K562 (cell line): ENCODE data around the gene LIG3. TPM values are rescaled to one million over a fixed set of nuclear protein-coding genes. Genes with fewer than 3 reads are reported as not detected.

ENCODE experiments used
- CHCHD3 ChIP-seq: fragments of 250-450 bp; sonication (Bioruptor Pico); IDR thresholded peaks from 2 replicates; pipeline ENCODE4 v2.1.2; 2022; ENCODE audit warnings: mild to moderate bottlenecking
- EP400 ChIP-seq: fragments of 450-650 bp; IDR thresholded peaks from 2 replicates; pipeline ENCODE4 v1.6.1; 2017; ENCODE audit warnings: antibody characterized with exemption, mild to moderate bottlenecking, moderate library complexity
- HLTF ChIP-seq: fragments of 450-650 bp; IDR thresholded peaks from 2 replicates; pipeline ENCODE4 v1.6.1; 2016
- IFI16 ChIP-seq: fragments of 250-450 bp; sonication (Bioruptor Pico); IDR thresholded peaks from 2 replicates; pipeline ENCODE4 v2.1.2; 2022; ENCODE audit warnings: mild to moderate bottlenecking, inconsistent platforms
- MAFG ChIP-seq: fragments of 450-650 bp; conservative IDR thresholded peaks from 2 replicates; pipeline ENCODE4 v1.6.1; 2016; ENCODE audit warnings: missing genetic modification characterization, missing compliant biosample characterization
- NR0B1 ChIP-seq: fragments of 450-650 bp; IDR thresholded peaks from one replicate; pipeline ENCODE4 v1.6.1; 2018; ENCODE audit warnings: mild to moderate bottlenecking, moderate library complexity; ENCODE audit not compliant: partially characterized antibody
- NR3C1 ChIP-seq: sonication (generic); formaldehyde crosslinking; IDR thresholded peaks from 2 replicates; pipeline ENCODE4 v1.8.1; 2022; ENCODE audit warnings: missing genetic modification reagents
- SIN3B ChIP-seq: fragments of 450-650 bp; IDR thresholded peaks from 2 replicates; pipeline ENCODE4 v1.6.1; 2017; ENCODE audit warnings: low read depth, mild to moderate bottlenecking, moderate library complexity
- SOX6 ChIP-seq: fragments of 450-650 bp; IDR thresholded peaks from 2 replicates; pipeline ENCODE4 v1.6.1; 2014; ENCODE audit warnings: mild to moderate bottlenecking
- TBL1XR1 ChIP-seq, 2 experiments: IDR thresholded peaks; 2 replicates each; pipeline ENCODE4 v1.6.1; 2012; ENCODE audit warnings: improper control_type of control experiment in 2 of 2, low read length in 2 of 2, mild to moderate bottlenecking in 1 of 2
- ZNF445 ChIP-seq: fragments of 250-450 bp; sonication (Bioruptor Pico); IDR thresholded peaks from 2 replicates; pipeline ENCODE4 v1.4.0; 2020; ENCODE audit warnings: low read depth, mild to moderate bottlenecking, moderate library complexity
- ZNF609 ChIP-seq: sonication (generic); formaldehyde crosslinking; IDR thresholded peaks from 2 replicates; pipeline ENCODE4 v1.8.1; 2023; ENCODE audit warnings: missing genetic modification reagents, mild to moderate bottlenecking, borderline replicate concordance
- ZNF655 ChIP-seq: fragments of 250-450 bp; sonication (Bioruptor Pico); IDR thresholded peaks from 2 replicates; pipeline ENCODE4 v1.5.0; 2021
- ZNF696 ChIP-seq: fragments of 250-450 bp; sonication (Bioruptor Pico); conservative IDR thresholded peaks from 2 replicates; pipeline ENCODE4 v1.4.0; 2020; ENCODE audit warnings: mild to moderate bottlenecking, moderate library complexity
- polyA plus RNA-seq, 8 experiments: library from polyadenylated mRNA; depleted of rRNA in 4 of 8; stranded (reverse) in 5 of 8; unstranded in 3 of 8; fragments of >200 nt; fragmentation: Nextera tagmentation in 2 of 8; fragmentation: Illumina TruSeq in 1 of 8; extraction: Ambion mirVana in 2 of 8; extraction: Trizol in 1 of 8; gene quantifications; 2 replicates each; pipeline versions ENCODE4 v1.2.1 to v1.2.3, GENCODE V29; 2011 to 2014; ENCODE audit warnings: inconsistent platforms in 1 of 8, missing spikeins in 1 of 8
- total RNA-seq, 7 experiments: library from RNA; depleted of rRNA in 6 of 7; stranded (reverse); fragments of >200 nt in 6 of 7; fragmentation: Illumina TruSeq in 2 of 7; extraction: Trizol in 2 of 7; gene quantifications; 2 replicates each; pipeline versions ENCODE4 v1.2.1 to v1.2.3, GENCODE V29; 2011 to 2021; ENCODE audit warnings: low replicate concordance in 1 of 7
- TF ChIP-seq, protein P1 (sequence below): fragments of 450-650 bp; formaldehyde crosslinking; IDR thresholded peaks from 2 replicates; pipeline ENCODE4 v1.4.0; 2020; ENCODE audit warnings: mild to moderate bottlenecking, mixed read lengths
- TF ChIP-seq, protein P2 (sequence below): fragments of 250-450 bp; sonication (Bioruptor Pico); IDR thresholded peaks from 2 replicates; pipeline ENCODE4 v1.5.1; 2021; ENCODE audit warnings: mild to moderate bottlenecking

The LIG3 gene
- total and polyA plus RNA-seq, 9 of the 15 experiments (the other 6 are each of a cell fraction or from before 2014, with no cell fraction given): 7.6 to 75.0 (median 43.0) TPM

GRCh38 chr17:35051183-35051578, 70.9 kb downstream of the LIG3 start (continued):
- TF ChIP-seq, protein P1, sequence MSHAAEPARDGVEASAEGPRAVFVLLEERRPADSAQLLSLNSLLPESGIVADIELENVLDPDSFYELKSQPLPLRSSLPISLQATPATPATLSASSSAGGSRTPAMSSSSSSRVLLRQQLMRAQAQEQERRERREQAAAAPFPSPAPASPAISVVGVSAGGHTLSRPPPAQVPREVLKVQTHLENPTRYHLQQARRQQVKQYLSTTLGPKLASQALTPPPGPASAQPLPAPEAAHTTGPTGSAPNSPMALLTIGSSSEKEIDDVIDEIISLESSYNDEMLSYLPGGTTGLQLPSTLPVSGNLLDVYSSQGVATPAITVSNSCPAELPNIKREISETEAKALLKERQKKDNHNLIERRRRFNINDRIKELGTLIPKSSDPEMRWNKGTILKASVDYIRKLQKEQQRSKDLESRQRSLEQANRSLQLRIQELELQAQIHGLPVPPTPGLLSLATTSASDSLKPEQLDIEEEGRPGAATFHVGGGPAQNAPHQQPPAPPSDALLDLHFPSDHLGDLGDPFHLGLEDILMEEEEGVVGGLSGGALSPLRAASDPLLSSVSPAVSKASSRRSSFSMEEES: no peak
- TF ChIP-seq CHCHD3 (CRISPR knock-in tag): no peak
- TF ChIP-seq ZNF655 (CRISPR knock-in tag): no peak
- TF ChIP-seq ZNF696 (CRISPR knock-in tag): no peak
- no peak for TF ChIP-seq NR0B1
- TF ChIP-seq EP400: peak; percentile 38; the same call in 1 of the 2 replicates
- TF ChIP-seq HLTF: no peak
- TF ChIP-seq IFI16 (CRISPR knock-in tag): no peak
- TF ChIP-seq TBL1XR1 (IDR thresholded peaks at IDR 0.05; ENCODE audit: low read length in 2 of 2): no peak
- no peak for TF ChIP-seq MAFG
- TF ChIP-seq NR3C1 (CRISPR knock-in tag): no peak
- TF ChIP-seq SIN3B: no peak
- TF ChIP-seq, protein P2, sequence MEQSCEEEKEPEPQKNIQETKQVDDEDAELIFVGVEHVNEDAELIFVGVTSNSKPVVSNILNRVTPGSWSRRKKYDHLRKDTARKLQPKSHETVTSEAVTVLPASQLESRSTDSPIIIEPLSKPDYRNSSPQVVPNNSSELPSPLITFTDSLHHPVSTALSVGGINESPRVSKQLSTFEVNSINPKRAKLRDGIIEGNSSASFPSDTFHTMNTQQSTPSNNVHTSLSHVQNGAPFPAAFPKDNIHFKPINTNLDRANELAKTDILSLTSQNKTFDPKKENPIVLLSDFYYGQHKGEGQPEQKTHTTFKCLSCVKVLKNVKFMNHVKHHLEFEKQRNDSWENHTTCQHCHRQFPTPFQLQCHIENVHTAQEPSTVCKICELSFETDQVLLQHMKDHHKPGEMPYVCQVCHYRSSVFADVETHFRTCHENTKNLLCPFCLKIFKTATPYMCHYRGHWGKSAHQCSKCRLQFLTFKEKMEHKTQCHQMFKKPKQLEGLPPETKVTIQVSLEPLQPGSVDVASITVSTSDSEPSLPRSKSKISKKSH (CRISPR knock-in tag): no peak
- TF ChIP-seq ZNF609: no peak
- no peak for TF ChIP-seq ZNF445
- 0 out of 2 replicates have a peak, but pooled peaks have one; percentile 22 for TF ChIP-seq SOX6
